Duodenal mucosa (tissue), 2 donors: ENCODE measurements around the gene NOXA1.

Experiments
- H3K27ac ChIP-seq: one replicate; pipeline ENCODE4 v1.7.0; 2013; ENCODE audit warnings: low read depth, low read length
- H3K27me3 ChIP-seq, 2 donors: one replicate each; pipeline ENCODE4 v1.7.0; 2013; ENCODE audit warnings: low read length in 2 of 2, control low read depth in 1 of 2; ENCODE audit not compliant: insufficient read depth in 2 of 2, control insufficient read depth in 1 of 2
- H3K36me3 ChIP-seq, 2 donors: one replicate each; pipeline ENCODE4 v1.7.0; 2013; ENCODE audit warnings: low read length in 2 of 2, control low read depth in 1 of 2; ENCODE audit not compliant: insufficient read depth in 2 of 2, control insufficient read depth in 1 of 2
- H3K4me1 ChIP-seq, 2 donors: one replicate each; pipeline ENCODE4 v1.7.0; 2013; ENCODE audit warnings: low read length in 2 of 2, control low read depth in 1 of 2; ENCODE audit not compliant: insufficient read depth in 2 of 2, control insufficient read depth in 1 of 2
- H3K4me3 ChIP-seq, 2 donors: one replicate each; pipeline ENCODE4 v1.7.0; 2013; ENCODE audit warnings: low read length in 2 of 2, low read depth in 1 of 2
- H3K9ac ChIP-seq, 2 donors: one replicate each; pipeline ENCODE4 v1.7.0; 2013; ENCODE audit warnings: low read length in 2 of 2, low read depth in 1 of 2
- H3K9me3 ChIP-seq, 2 donors: one replicate each; pipeline ENCODE4 v1.7.0; 2013; ENCODE audit warnings: low read length in 2 of 2, control low read depth in 1 of 2; ENCODE audit not compliant: control insufficient read depth in 1 of 2

NOXA1 gene

GRCh38 chr9:137482094-137482781, 59.0 kb downstream of the NOXA1 start:
- peaks cover 0 to 3% of the 10 kb centered on the region in 2 donors for H3K27me3 ChIP-seq

More at GRCh38 chr9:137482094-137482781, 59.0 kb downstream of the NOXA1 start:
- no peak overlapping the region for H3K4me3 ChIP-seq
- H3K9ac ChIP-seq = no peak overlapping the region
- no peaks in the 10 kb centered on the region for H3K4me1 ChIP-seq
- H3K36me3 ChIP-seq = no peaks in the 10 kb centered on the region
- H3K27ac ChIP-seq = no peak overlapping the region
- H3K9me3 ChIP-seq = no peaks in the 10 kb centered on the region
